GM12878 (cell line): ENCODE results near the gene SNRNP200.

ENCODE experiments used
- EGR1 ChIP-seq, 2 experiments: IDR thresholded peaks; 1 replicate in 1 of 2; 2 replicates in 1 of 2; pipeline ENCODE4 v1.6.1; 2011 to 2012; ENCODE audit warnings: low read depth in 2 of 2, low read length in 2 of 2, borderline replicate concordance in 1 of 2, mild to moderate bottlenecking in 1 of 2, moderate library complexity in 1 of 2
- ESRRA ChIP-seq: IDR thresholded peaks from 2 replicates; pipeline ENCODE4 v1.6.1; 2012; ENCODE audit warnings: mild to moderate bottlenecking, low read length, improper control_type of control experiment
- HCFC1 ChIP-seq: fragments of 150-350 bp; IDR thresholded peaks from 2 replicates; pipeline ENCODE4 v1.6.1; 2014; ENCODE audit warnings: low read length
- IKZF1 ChIP-seq: fragments of 450-650 bp; conservative IDR thresholded peaks from 2 replicates; pipeline ENCODE4 v1.6.1; 2017; ENCODE audit warnings: antibody characterized with exemption, mild to moderate bottlenecking
- MEF2A ChIP-seq: IDR thresholded peaks from 2 replicates; pipeline ENCODE4 v1.6.1; 2011; ENCODE audit warnings: low read depth, mild to moderate bottlenecking, low read length, moderate library complexity; ENCODE audit not compliant: insufficient read depth
- SIN3A ChIP-seq: IDR thresholded peaks from 2 replicates; pipeline ENCODE4 v1.6.1; 2012; ENCODE audit warnings: low read depth, low read length, improper control_type of control experiment
- YY1 ChIP-seq: IDR thresholded peaks from 2 replicates; pipeline ENCODE4 v1.6.1; 2011; ENCODE audit warnings: low read depth, mild to moderate bottlenecking, low read length
- TF ChIP-seq, protein P1 (sequence below), 3 experiments: IDR thresholded peaks in 2 of 3; conservative IDR thresholded peaks in 1 of 3; 2 replicates each; pipeline ENCODE4 v1.5.1; 2011; ENCODE audit warnings: low read depth in 3 of 3, low read length in 3 of 3, mild to moderate bottlenecking in 3 of 3, control low read depth in 2 of 3, moderate library complexity in 2 of 3, inconsistent platforms in 1 of 3, mixed read lengths in 1 of 3; ENCODE audit not compliant: control insufficient read depth in 2 of 3, insufficient read depth in 1 of 3; ENCODE audit errors: extremely low read depth in 1 of 3
- TF ChIP-seq, protein P2 (sequence below): fragments of 450-650 bp; IDR thresholded peaks from 2 replicates; pipeline ENCODE4 v1.6.1; 2014; ENCODE audit warnings: mild to moderate bottlenecking

DNA sequence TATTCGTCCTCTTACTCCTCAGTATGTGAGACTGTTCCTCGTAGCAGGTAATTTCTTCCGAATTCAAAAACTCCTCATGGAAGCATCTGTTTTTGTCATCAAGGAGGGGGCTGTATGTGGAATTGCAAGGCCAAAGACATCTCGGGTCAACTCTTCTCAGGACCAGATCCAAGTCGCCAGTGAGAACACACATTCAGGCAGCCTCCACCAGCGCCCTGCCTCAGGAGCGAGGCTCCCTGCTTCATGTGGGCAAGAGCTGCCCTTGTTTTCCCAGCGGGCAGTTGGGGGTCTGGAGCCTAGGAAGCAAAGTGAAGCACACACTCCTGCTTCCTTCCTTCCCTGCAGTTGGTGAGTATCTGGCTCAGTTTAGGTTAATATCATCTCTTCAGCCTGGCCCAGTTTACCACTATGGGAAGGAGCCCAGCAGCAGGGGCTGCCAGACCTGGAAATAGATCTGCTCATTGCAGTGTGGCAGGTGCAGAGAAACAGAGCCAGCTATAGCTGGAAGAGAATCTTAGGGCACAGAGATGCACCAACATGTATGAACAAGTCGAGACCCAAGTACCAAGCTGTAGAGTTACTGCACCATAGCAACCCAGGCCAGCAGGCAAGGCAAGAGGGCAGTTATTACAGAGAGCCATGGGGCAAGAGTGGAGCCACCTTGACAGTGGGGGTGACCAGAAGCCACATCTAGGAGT is 64.9 kb downstream of the SNRNP200 start:
- TF ChIP-seq YY1 (no peak), MEF2A (no peak), EGR1 (IDR thresholded peaks at IDR 0.05; ENCODE audit: borderline replicate concordance in 1 of 2, low read depth in 2 of 2, low read length in 2 of 2) (no peak), SIN3A (no peak), IKZF1 (no peak), ESRRA (no peak), HCFC1 (no peak)
- TF ChIP-seq, protein P1, sequence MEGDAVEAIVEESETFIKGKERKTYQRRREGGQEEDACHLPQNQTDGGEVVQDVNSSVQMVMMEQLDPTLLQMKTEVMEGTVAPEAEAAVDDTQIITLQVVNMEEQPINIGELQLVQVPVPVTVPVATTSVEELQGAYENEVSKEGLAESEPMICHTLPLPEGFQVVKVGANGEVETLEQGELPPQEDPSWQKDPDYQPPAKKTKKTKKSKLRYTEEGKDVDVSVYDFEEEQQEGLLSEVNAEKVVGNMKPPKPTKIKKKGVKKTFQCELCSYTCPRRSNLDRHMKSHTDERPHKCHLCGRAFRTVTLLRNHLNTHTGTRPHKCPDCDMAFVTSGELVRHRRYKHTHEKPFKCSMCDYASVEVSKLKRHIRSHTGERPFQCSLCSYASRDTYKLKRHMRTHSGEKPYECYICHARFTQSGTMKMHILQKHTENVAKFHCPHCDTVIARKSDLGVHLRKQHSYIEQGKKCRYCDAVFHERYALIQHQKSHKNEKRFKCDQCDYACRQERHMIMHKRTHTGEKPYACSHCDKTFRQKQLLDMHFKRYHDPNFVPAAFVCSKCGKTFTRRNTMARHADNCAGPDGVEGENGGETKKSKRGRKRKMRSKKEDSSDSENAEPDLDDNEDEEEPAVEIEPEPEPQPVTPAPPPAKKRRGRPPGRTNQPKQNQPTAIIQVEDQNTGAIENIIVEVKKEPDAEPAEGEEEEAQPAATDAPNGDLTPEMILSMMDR (IDR thresholded peaks at IDR 0.05 in 2 of 3, conservative IDR thresholded peaks at IDR 0.05 in 1 of 3; ENCODE audit: control insufficient read depth in 2 of 3, extremely low read depth in 1 of 3, insufficient read depth in 1 of 3, low read depth in 3 of 3, low read length in 3 of 3): no peak
- TF ChIP-seq, protein P2, sequence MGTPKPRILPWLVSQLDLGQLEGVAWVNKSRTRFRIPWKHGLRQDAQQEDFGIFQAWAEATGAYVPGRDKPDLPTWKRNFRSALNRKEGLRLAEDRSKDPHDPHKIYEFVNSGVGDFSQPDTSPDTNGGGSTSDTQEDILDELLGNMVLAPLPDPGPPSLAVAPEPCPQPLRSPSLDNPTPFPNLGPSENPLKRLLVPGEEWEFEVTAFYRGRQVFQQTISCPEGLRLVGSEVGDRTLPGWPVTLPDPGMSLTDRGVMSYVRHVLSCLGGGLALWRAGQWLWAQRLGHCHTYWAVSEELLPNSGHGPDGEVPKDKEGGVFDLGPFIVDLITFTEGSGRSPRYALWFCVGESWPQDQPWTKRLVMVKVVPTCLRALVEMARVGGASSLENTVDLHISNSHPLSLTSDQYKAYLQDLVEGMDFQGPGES: no peak
